Gastrocnemius medialis (tissue), 4 donors: Measurements from ENCODE around the gene CFAP46.

Source experiments
- CTCF ChIP-seq, 5 experiments: fragments of 450-650 bp in 3 of 5; fragments of 200-600 bp in 2 of 5; sonication (generic) in 2 of 5; IDR thresholded peaks in 4 of 5; conservative IDR thresholded peaks in 1 of 5; 1 replicate in 4 of 5; 2 replicates in 1 of 5; pipeline ENCODE4 v1.5.1; 2016 to 2019; ENCODE audit warnings: antibody characterized with exemption in 5 of 5, mild to moderate bottlenecking in 3 of 5, moderate library complexity in 3 of 5
- POLR2A ChIP-seq, 2 donors: fragments of 450-650 bp; IDR thresholded peaks; one replicate each; pipeline ENCODE4 v1.6.1; 2017; ENCODE audit warnings: antibody characterized with exemption in 2 of 2, mild to moderate bottlenecking in 2 of 2, moderate library complexity in 2 of 2

- TF ChIP-seq CTCF (IDR thresholded peaks at IDR 0.05 in 4 of 5, conservative IDR thresholded peaks at IDR 0.05 in 1 of 5) = no peak
- no peak for TF ChIP-seq POLR2A (IDR thresholded peaks at IDR 0.05)
Observed at GRCh38 chr10:132910901-132911785, 31.2 kb downstream of the CFAP46 start.
